HPDE6-E6E7 (cell line): Measurements from ENCODE around the gene ACOT12.

Experiments used
- DNase-seq: peaks from one replicate; pipeline ENCODE4 v3.0.0; 2011; ENCODE audit warnings: missing footprints; ENCODE audit errors: extremely low spot score

ACOT12 gene

GRCh38 chr5:81292130-81292529 lies 101.8 kb downstream of the ACOT12 start:
- no peak for DNase-seq

- DNase-seq, result no peak
Measured at GRCh38 chr5:81290146-81290545, 103.8 kb downstream of the ACOT12 start.

- DNase-seq, result no peak
Measured at GRCh38 chr5:81288021-81288433, 105.9 kb downstream of the ACOT12 start.

- no peak for DNase-seq
Measured at GRCh38 chr5:81286059-81286617, 107.8 kb downstream of the ACOT12 start.

GRCh38 chr5:81283976-81284375 lies 110.0 kb downstream of the ACOT12 start:
- DNase-seq, result no peak
